B cell (primary cell): Measurements from ENCODE around the gene KCNJ14.

Experiments
- CTCF ChIP-seq: fragments of 200-600 bp; IDR thresholded peaks from one replicate; pipeline ENCODE4 v1.8.0; 2022; ENCODE audit warnings: antibody characterized with exemption, mild to moderate bottlenecking
- EZH2 ChIP-seq: IDR thresholded peaks from 2 replicates; pipeline ENCODE4 v1.6.1; 2012; ENCODE audit warnings: borderline replicate concordance, low read depth, mild to moderate bottlenecking, moderate library complexity, low read length; ENCODE audit not compliant: insufficient read depth, poor library complexity, severe bottlenecking

DNA sequence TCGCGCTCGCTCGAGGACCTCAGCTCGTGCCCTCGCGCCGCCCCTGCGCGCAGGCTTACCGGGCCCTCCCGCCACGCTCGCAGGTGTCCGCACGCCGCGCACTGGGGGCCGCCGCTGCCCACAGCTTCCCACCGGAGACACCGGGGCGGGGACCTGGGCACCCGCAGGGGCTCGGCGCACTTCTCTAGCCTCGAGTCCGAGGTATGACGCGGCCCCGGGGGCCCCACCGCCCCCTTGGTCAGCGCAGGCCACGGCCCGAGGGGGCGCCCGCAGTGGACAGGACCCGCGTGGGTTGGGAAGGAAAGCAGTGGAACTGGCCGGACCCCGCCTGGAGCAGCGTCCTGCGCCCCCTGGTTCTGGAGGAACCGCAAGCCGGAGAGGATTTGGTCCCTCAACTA is 11.6 kb upstream of the KCNJ14 start:
- TF ChIP-seq CTCF (no peak), EZH2 (peak; percentile 80)
